Measurements from ENCODE around the gene SH2D6. TPM values are rescaled to one million over a fixed set of nuclear protein-coding genes. Genes with fewer than 3 reads are reported as not detected.

SH2D6 gene
- total RNA-seq, 1 donor from 2014 or later = 0.64 TPM

- Mint-ChIP-seq H3K4me1 (ENCODE audit: low read depth, unreplicated experiment) (peaks cover 7% of the 10 kb centered on the region), H3K27me3 (ENCODE audit: unreplicated experiment) (peaks cover 5% of the 10 kb centered on the region), H3K36me3 (ENCODE audit: unreplicated experiment) (no peaks in the 10 kb centered on the region), H3K9me3 (ENCODE audit: unreplicated experiment) (no peaks in the 10 kb centered on the region), H3K4me3 (ENCODE audit: unreplicated experiment) (no peak overlapping the region), H3K27ac (ENCODE audit: unreplicated experiment) (no peak overlapping the region)
- no peak for TF ChIP-seq CTCF (IDR thresholded peaks at IDR 0.05; ENCODE audit: partially characterized antibody, unreplicated experiment)
- DNase-seq = no peak
Measured at GRCh38 chr2:85448461-85449213, 30.1 kb downstream of the SH2D6 start.

DNA sequence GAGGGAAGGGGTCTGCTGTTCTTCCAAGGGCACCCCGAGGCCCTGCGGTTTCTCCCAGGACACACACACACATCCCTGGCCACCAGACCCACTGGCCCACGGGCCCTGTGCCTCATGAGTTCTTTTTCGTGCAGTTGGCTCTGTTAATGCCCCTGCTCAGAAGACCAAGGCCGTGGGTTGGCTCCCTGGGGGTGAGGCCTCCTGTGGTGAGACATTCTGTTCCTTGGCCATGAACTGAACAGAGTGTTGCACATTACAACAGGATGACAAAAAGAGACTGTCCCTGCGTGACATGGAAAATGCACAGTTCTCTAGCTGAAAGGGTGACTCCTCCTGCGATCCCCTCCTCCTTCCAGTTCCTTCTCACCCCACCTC is 30.7 kb downstream of the SH2D6 start:
- Mint-ChIP-seq H3K27ac (ENCODE audit: unreplicated experiment) (no peak overlapping the region), H3K4me3 (ENCODE audit: unreplicated experiment) (no peak overlapping the region), H3K27me3 (ENCODE audit: unreplicated experiment) (peaks cover 5% of the 10 kb centered on the region), H3K4me1 (ENCODE audit: low read depth, unreplicated experiment) (peaks cover 7% of the 10 kb centered on the region), H3K36me3 (ENCODE audit: unreplicated experiment) (no peaks in the 10 kb centered on the region), H3K9me3 (ENCODE audit: unreplicated experiment) (no peaks in the 10 kb centered on the region)
- TF ChIP-seq CTCF (IDR thresholded peaks at IDR 0.05; ENCODE audit: partially characterized antibody, unreplicated experiment) = no peak
- no peak for DNase-seq

DNA sequence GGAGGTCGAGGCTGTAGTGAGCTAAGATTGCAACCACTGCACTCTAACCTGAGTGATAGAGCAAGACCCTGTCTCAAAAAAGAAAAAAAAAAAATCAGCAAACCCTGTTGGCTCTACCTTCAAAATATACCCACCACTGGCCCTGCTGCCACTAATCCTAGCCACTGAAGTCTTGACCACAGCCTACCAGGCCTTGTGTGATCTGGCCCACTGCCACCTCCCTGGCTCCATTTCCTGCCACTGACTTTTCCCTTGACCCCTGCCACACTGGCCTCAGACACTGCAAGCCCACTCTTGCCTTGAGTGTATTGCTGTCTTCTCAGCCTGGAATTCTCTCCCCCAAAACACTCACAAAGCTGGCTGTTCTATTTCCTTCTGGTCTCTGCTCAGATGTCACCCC is 33.7 kb downstream of the SH2D6 start:
- no peak overlapping the region for H3K4me3 Mint-ChIP-seq (ENCODE audit: unreplicated experiment)
- no peaks in the 10 kb centered on the region for H3K36me3 Mint-ChIP-seq (ENCODE audit: unreplicated experiment)
- peaks cover 2% of the 10 kb centered on the region for H3K9me3 Mint-ChIP-seq (ENCODE audit: unreplicated experiment)
- peaks cover 4% of the 10 kb centered on the region for H3K4me1 Mint-ChIP-seq (ENCODE audit: low read depth, unreplicated experiment)
- peaks cover 5% of the 10 kb centered on the region for H3K27me3 Mint-ChIP-seq (ENCODE audit: unreplicated experiment)
- no peak for DNase-seq
- no peak for TF ChIP-seq CTCF (IDR thresholded peaks at IDR 0.05; ENCODE audit: partially characterized antibody, unreplicated experiment)
- no peak overlapping the region for H3K27ac Mint-ChIP-seq (ENCODE audit: unreplicated experiment)

- Mint-ChIP-seq H3K27me3 (ENCODE audit: unreplicated experiment) (peaks cover 5% of the 10 kb centered on the region), H3K9me3 (ENCODE audit: unreplicated experiment) (peaks cover 2% of the 10 kb centered on the region), H3K4me1 (ENCODE audit: low read depth, unreplicated experiment) (peaks cover 4% of the 10 kb centered on the region), H3K36me3 (ENCODE audit: unreplicated experiment) (no peaks in the 10 kb centered on the region), H3K27ac (ENCODE audit: unreplicated experiment) (no peak overlapping the region), H3K4me3 (ENCODE audit: unreplicated experiment) (no peak overlapping the region)
- TF ChIP-seq CTCF (IDR thresholded peaks at IDR 0.05; ENCODE audit: partially characterized antibody, unreplicated experiment) = no peak
- DNase-seq = no peak
Measured at GRCh38 chr2:85453571-85453970, 35.1 kb downstream of the SH2D6 start.

DNA sequence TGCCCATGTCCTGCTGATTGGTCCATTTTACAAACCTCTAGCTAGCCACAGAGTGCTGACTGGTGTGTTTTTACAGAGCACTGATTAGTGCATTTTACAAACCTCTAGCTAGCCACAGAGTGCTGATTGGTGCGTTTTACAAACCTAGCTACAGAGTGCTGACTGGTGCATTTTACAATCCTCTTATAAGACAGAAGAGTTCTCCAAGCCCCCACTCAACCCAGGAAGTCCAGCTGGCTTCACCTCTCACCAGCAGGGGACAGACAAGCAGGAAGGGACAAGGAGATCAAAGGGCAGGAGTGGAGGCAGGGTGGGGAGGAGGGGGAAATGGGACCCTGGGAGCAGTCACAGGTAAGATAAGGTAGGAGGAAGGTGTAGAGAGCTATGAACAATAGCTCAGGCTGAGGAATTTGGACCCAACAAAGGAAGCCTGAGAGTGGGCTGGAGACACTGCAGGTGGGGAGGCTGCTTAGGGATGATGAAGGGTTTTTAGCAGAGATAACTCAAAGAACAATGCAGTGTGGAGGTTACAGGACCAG is 37.1 kb downstream of the SH2D6 start:
- Mint-ChIP-seq H3K4me1 (ENCODE audit: low read depth, unreplicated experiment) (no peaks in the 10 kb centered on the region), H3K27ac (ENCODE audit: unreplicated experiment) (no peak overlapping the region), H3K36me3 (ENCODE audit: unreplicated experiment) (no peaks in the 10 kb centered on the region), H3K9me3 (ENCODE audit: unreplicated experiment) (peaks cover 2% of the 10 kb centered on the region), H3K27me3 (ENCODE audit: unreplicated experiment) (peaks cover 3% of the 10 kb centered on the region), H3K4me3 (ENCODE audit: unreplicated experiment) (no peak overlapping the region)
- DNase-seq = no peak
- TF ChIP-seq CTCF (IDR thresholded peaks at IDR 0.05; ENCODE audit: partially characterized antibody, unreplicated experiment) = no peak

All from glutamatergic neuron (in vitro differentiated cells).